Left ventricle myocardium inferior (tissue), 1 donor: ENCODE measurements around the gene PARD3. TPM values are rescaled to one million over a fixed set of nuclear protein-coding genes. Genes with fewer than 3 reads are reported as not detected.

Experiments
- DNase-seq: peaks from one replicate; pipeline ENCODE4 v3.0.0-alpha.2; 2020
- H3K27ac ChIP-seq: fragments of 200-600 bp; replicated peaks from 2 replicates; pipeline ENCODE4 v1.8.0; 2021
- H3K27me3 ChIP-seq: fragments of 200-600 bp; 2 replicates; pipeline ENCODE4 v1.8.0; 2021; ENCODE audit warnings: low read depth
- H3K36me3 ChIP-seq: fragments of 200-600 bp; 2 replicates; pipeline ENCODE4 v1.8.0; 2021
- H3K4me1 ChIP-seq: fragments of 200-600 bp; 2 replicates; pipeline ENCODE4 v1.8.0; 2021
- H3K4me3 ChIP-seq: fragments of 200-600 bp; 2 replicates; pipeline ENCODE4 v1.8.0; 2021; ENCODE audit warnings: mild to moderate bottlenecking, moderate library complexity
- H3K9me3 ChIP-seq: fragments of 200-600 bp; replicated peaks from 2 replicates; pipeline ENCODE4 v1.8.0; 2021
- intact Hi-C: fragments of 100-400 bp; cut with micrococcal nuclease; formaldehyde crosslinking; loops from one replicate; pipeline ENCODE4 v1.11.0; 2022
- total RNA-seq: library from RNA; stranded (reverse); fragmentation: NEBNext Ultra II Directional; extraction: Animal tissue kit (Norgen Biotek cat#: 25700); gene quantifications from one replicate; pipeline ENCODE4 v1.2.1, GENCODE V29; 2021
- TF ChIP-seq, protein P1 (sequence below): fragments of 200-600 bp; IDR thresholded peaks from 2 replicates; pipeline ENCODE4 v1.8.0; 2021; ENCODE audit warnings: antibody characterized with exemption, mild to moderate bottlenecking, borderline replicate concordance
- donor health status: DM: no; HTN: yes; CAD: no; lungs with severe emphysema.

Gene PARD3
- total RNA-seq, 1 donor from 2014 or later: 29.6 TPM

DNA sequence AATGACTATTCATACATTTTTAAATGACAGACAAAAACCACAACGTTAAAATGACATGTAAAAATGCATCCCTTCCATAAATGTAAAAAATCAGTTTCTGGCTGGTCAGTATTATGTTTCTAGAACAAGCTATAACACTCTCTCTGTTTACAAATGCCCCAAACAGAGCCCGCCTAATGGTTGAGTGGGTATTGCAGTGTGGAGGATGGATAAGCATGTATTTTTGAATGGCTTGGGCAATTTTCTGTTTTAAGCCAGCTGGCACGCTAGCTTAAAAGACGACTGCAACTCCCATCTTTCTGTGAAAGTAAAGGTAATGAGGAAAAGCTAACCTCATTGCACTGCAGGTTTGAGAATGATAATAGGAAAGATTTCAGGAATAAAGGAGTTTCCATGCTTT, 430.7 kb downstream of the PARD3 start:
- Histone ChIP-seq H3K27ac (no peak overlapping the region), H3K4me1 (no peaks in the 10 kb centered on the region), H3K27me3 (no peaks in the 10 kb centered on the region), H3K36me3 (peaks cover 16% of the 10 kb centered on the region), H3K4me3 (no peak overlapping the region), H3K9me3 (no peaks in the 10 kb centered on the region)
- DNase-seq: no peak
- intact Hi-C loops: no loop called here
- TF ChIP-seq, protein P1, sequence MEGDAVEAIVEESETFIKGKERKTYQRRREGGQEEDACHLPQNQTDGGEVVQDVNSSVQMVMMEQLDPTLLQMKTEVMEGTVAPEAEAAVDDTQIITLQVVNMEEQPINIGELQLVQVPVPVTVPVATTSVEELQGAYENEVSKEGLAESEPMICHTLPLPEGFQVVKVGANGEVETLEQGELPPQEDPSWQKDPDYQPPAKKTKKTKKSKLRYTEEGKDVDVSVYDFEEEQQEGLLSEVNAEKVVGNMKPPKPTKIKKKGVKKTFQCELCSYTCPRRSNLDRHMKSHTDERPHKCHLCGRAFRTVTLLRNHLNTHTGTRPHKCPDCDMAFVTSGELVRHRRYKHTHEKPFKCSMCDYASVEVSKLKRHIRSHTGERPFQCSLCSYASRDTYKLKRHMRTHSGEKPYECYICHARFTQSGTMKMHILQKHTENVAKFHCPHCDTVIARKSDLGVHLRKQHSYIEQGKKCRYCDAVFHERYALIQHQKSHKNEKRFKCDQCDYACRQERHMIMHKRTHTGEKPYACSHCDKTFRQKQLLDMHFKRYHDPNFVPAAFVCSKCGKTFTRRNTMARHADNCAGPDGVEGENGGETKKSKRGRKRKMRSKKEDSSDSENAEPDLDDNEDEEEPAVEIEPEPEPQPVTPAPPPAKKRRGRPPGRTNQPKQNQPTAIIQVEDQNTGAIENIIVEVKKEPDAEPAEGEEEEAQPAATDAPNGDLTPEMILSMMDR: no peak

- no peak for DNase-seq
- intact Hi-C loops: no loop called here
- TF ChIP-seq, protein P1: no peak
- Histone ChIP-seq H3K4me3 (no peak overlapping the region), H3K27me3 (no peaks in the 10 kb centered on the region), H3K4me1 (no peaks in the 10 kb centered on the region), H3K27ac (no peak overlapping the region), H3K9me3 (no peaks in the 10 kb centered on the region), H3K36me3 (peaks cover 20% of the 10 kb centered on the region)
These were observed 432.5 kb downstream of the PARD3 start for GRCh38 chr10:34382626-34383025.

GRCh38 chr10:34380856-34381255, 434.2 kb downstream of the PARD3 start:
- intact Hi-C loops: no loop called here
- no peak overlapping the region for H3K4me3 ChIP-seq
- peaks cover 30% of the 10 kb centered on the region for H3K36me3 ChIP-seq
- no peaks in the 10 kb centered on the region for H3K4me1 ChIP-seq
- no peaks in the 10 kb centered on the region for H3K27me3 ChIP-seq
- H3K9me3 ChIP-seq: no peaks in the 10 kb centered on the region
- H3K27ac ChIP-seq: no peak overlapping the region
- TF ChIP-seq, protein P1: no peak
- no peak for DNase-seq

- H3K27ac ChIP-seq: no peak overlapping the region
- intact Hi-C loops: no loop called here
- H3K36me3 ChIP-seq: peaks cover 33% of the 10 kb centered on the region
- H3K27me3 ChIP-seq: no peaks in the 10 kb centered on the region
- TF ChIP-seq, protein P1: no peak
- no peaks in the 10 kb centered on the region for H3K9me3 ChIP-seq
- no peak for DNase-seq
- H3K4me3 ChIP-seq: no peak overlapping the region
- H3K4me1 ChIP-seq: peaks cover 7% of the 10 kb centered on the region
These were observed 436.8 kb downstream of the PARD3 start for GRCh38 chr10:34378297-34378696.

DNA sequence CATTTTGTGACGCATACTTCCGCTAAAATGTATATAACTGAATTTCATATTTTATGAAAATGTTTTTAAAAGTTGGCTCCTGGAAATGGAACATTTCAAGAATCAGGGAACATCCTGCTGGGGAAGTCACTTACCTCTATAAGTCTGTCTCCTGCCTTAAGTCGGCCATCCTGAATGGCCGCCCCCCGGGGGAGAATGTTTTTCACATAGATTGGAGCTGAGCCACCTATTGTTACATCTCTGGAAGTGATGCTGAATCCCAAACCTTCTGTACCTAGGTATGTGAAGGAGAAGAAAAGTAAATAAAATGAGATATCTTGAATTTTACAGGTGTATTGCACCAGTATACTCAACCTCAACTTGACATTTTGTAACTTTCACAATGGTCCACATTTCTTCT, 437.3 kb downstream of the PARD3 start:
- H3K27ac ChIP-seq: no peak overlapping the region
- peaks cover 7% of the 10 kb centered on the region for H3K4me1 ChIP-seq
- H3K4me3 ChIP-seq: no peak overlapping the region
- TF ChIP-seq, protein P1: no peak
- peaks cover 32% of the 10 kb centered on the region for H3K36me3 ChIP-seq
- no peaks in the 10 kb centered on the region for H3K9me3 ChIP-seq
- no peak for DNase-seq
- intact Hi-C loops: no loop called here
- H3K27me3 ChIP-seq: no peaks in the 10 kb centered on the region
